Tibial nerve (tissue), 4 donors: Measurements from ENCODE around the gene FCER2. TPM values are rescaled to one million over a fixed set of nuclear protein-coding genes. Genes with fewer than 3 reads are reported as not detected.

ENCODE experiments used
- DNase-seq, 2 donors: peaks; one replicate each; pipeline ENCODE4 v3.0.0-alpha.2; 2019; ENCODE audit warnings: low spot score in 2 of 2
- H3K27ac ChIP-seq, 4 donors: fragments of 200-600 bp; sonication (generic) in 3 of 4; one replicate each; pipeline ENCODE4 v1.5.1; 2017 to 2019; ENCODE audit warnings: mild to moderate bottlenecking in 1 of 4
- H3K27me3 ChIP-seq, 2 donors: fragments of 200-600 bp; sonication (generic) in 1 of 2; one replicate each; pipeline versions ENCODE4 v1.5.1 to v1.6.0; 2017 to 2019
- H3K36me3 ChIP-seq, 3 donors: fragments of 200-600 bp; sonication (generic); one replicate each; pipeline ENCODE4 v1.5.1; 2018 to 2019
- H3K4me1 ChIP-seq, 4 donors: fragments of 200-600 bp; sonication (generic) in 3 of 4; one replicate each; pipeline ENCODE4 v1.5.1; 2017 to 2019
- H3K4me3 ChIP-seq, 4 donors: fragments of 200-600 bp; sonication (generic) in 3 of 4; one replicate each; pipeline ENCODE4 v1.5.1; 2017 to 2019; ENCODE audit warnings: mild to moderate bottlenecking in 1 of 4, moderate library complexity in 1 of 4
- H3K9me3 ChIP-seq, 4 donors: fragments of 200-600 bp; sonication (generic) in 3 of 4; one replicate each; pipeline ENCODE4 v1.5.1; 2017 to 2019
- CTCF ChIP-seq, 5 experiments: fragments of 200-600 bp in 3 of 5; fragments of 450-650 bp in 2 of 5; sonication (generic) in 3 of 5; IDR thresholded peaks; one replicate each; pipeline ENCODE4 v1.5.1; 2016 to 2019; ENCODE audit warnings: antibody characterized with exemption in 5 of 5, mild to moderate bottlenecking in 3 of 5, moderate library complexity in 2 of 5
- EP300 ChIP-seq, 2 donors: sonication (generic); formaldehyde crosslinking; IDR thresholded peaks; one replicate each; pipeline ENCODE4 v1.6.1; 2017; ENCODE audit warnings: antibody characterized with exemption in 2 of 2, mild to moderate bottlenecking in 1 of 2
- POLR2A ChIP-seq, 2 donors: fragments of 450-650 bp; IDR thresholded peaks; one replicate each; pipeline ENCODE4 v1.6.1; 2017; ENCODE audit warnings: antibody characterized with exemption in 2 of 2, mild to moderate bottlenecking in 2 of 2, moderate library complexity in 2 of 2
- WGBS, 2 donors: methylation state at CpG; one replicate each; pipeline ENCODE4 v1.1.5; 2018; 5-methylcytosine and 5-hydroxymethylcytosine counted together
- total RNA-seq, 4 donors: library from RNA; depleted of rRNA; stranded (reverse); fragments of >200 nt; gene quantifications; one replicate each; pipeline ENCODE4 v1.1.0, GENCODE V29; 2016

FCER2 gene
- total RNA-seq, 4 donors from 2014 or later = 0.90 to 1.0 TPM; not detected in 2

GRCh38 chr19:7701049-7701653 is 780 bp downstream of the FCER2 start:
- Histone ChIP-seq H3K9me3 (no peaks in the 10 kb centered on the region), H3K27ac (no peak overlapping the region), H3K4me3 (no peak overlapping the region), H3K4me1 (no peaks in the 10 kb centered on the region), H3K36me3 (no peaks in the 10 kb centered on the region), H3K27me3 (peaks cover 0 to 49% of the 10 kb centered on the region in 2 donors)
- no peak for DNase-seq
- 84 to 88% methylated on average over 11 to 12 of the region's 12 CpGs for WGBS, 2 donors
- no peak for TF ChIP-seq EP300 (IDR thresholded peaks at IDR 0.05)
- TF ChIP-seq POLR2A (IDR thresholded peaks at IDR 0.05) = no peak
- no peak for TF ChIP-seq CTCF (IDR thresholded peaks at IDR 0.05)

- no peak overlapping the region for H3K4me3 ChIP-seq
- no peak for TF ChIP-seq POLR2A (IDR thresholded peaks at IDR 0.05)
- TF ChIP-seq CTCF (IDR thresholded peaks at IDR 0.05) = no peak
- TF ChIP-seq EP300 (IDR thresholded peaks at IDR 0.05) = no peak
- H3K4me1 ChIP-seq = no peaks in the 10 kb centered on the region
- H3K27me3 ChIP-seq = peaks cover 0 to 45% of the 10 kb centered on the region in 2 donors
- no peak for DNase-seq
- H3K9me3 ChIP-seq = no peaks in the 10 kb centered on the region
- H3K36me3 ChIP-seq = no peaks in the 10 kb centered on the region
- 58 to 59% methylated on average over 15 of the region's 15 CpGs for WGBS, 2 donors
- H3K27ac ChIP-seq = no peak overlapping the region
Observed at GRCh38 chr19:7699417-7700401, 2.2 kb downstream of the FCER2 start.

- Histone ChIP-seq H3K4me1 (no peaks in the 10 kb centered on the region), H3K27me3 (peaks cover 0 to 38% of the 10 kb centered on the region in 2 donors), H3K4me3 (no peak overlapping the region), H3K36me3 (no peaks in the 10 kb centered on the region), H3K27ac (no peak overlapping the region), H3K9me3 (no peaks in the 10 kb centered on the region)
- TF ChIP-seq CTCF (IDR thresholded peaks at IDR 0.05) = no peak
- no peak for TF ChIP-seq POLR2A (IDR thresholded peaks at IDR 0.05)
- no peak for TF ChIP-seq EP300 (IDR thresholded peaks at IDR 0.05)
- no peak for DNase-seq
- 39 to 41% methylated on average over 2 of the region's 2 CpGs for WGBS, 2 donors
Observed at GRCh38 chr19:7699003-7699402, 2.9 kb downstream of the FCER2 start.

GRCh38 chr19:7698583-7698982 is 3.3 kb downstream of the FCER2 start:
- no peak overlapping the region for H3K4me3 ChIP-seq
- 17 to 30% methylated on average over 9 to 11 of the region's 11 CpGs for WGBS, 2 donors
- TF ChIP-seq POLR2A (IDR thresholded peaks at IDR 0.05) = no peak
- TF ChIP-seq EP300 (IDR thresholded peaks at IDR 0.05) = no peak
- H3K4me1 ChIP-seq = no peaks in the 10 kb centered on the region
- H3K27ac ChIP-seq = no peak overlapping the region
- H3K27me3 ChIP-seq = peaks cover 0 to 38% of the 10 kb centered on the region in 2 donors
- DNase-seq = no peak
- no peaks in the 10 kb centered on the region for H3K36me3 ChIP-seq
- no peaks in the 10 kb centered on the region for H3K9me3 ChIP-seq

GRCh38 chr19:7697721-7698287 is 4.1 kb downstream of the FCER2 start:
- Histone ChIP-seq H3K4me3 (no peak overlapping the region), H3K27ac (no peak overlapping the region), H3K27me3 (peaks cover 0 to 38% of the 10 kb centered on the region in 2 donors), H3K9me3 (no peaks in the 10 kb centered on the region), H3K4me1 (no peaks in the 10 kb centered on the region), H3K36me3 (no peaks in the 10 kb centered on the region)
- DNase-seq = no peak
- no peak for TF ChIP-seq EP300 (IDR thresholded peaks at IDR 0.05)
- no peak for TF ChIP-seq POLR2A (IDR thresholded peaks at IDR 0.05)
- no peak for TF ChIP-seq CTCF (IDR thresholded peaks at IDR 0.05)
- WGBS, 2 donors = 81 to 82% methylated on average over 10 of the region's 10 CpGs
